ENCODE measurements around the gene ANO2.

ANO2 gene

GRCh38 chr12:5776091-5776490 is 169.0 kb downstream of the ANO2 start:
- Histone ChIP-seq H3K14ac (ENCODE audit: low read length) (no peak overlapping the region), H2BK15ac (ENCODE audit: low read length) (no peak overlapping the region), H3K4me1 (ENCODE audit: control insufficient read depth in 2 of 2, insufficient read depth in 1 of 2, low read depth in 1 of 2, low read length in 2 of 2) (peaks cover 0 to 2% of the 10 kb centered on the region in 2 donors), H2BK12ac (ENCODE audit: low read length) (no peak overlapping the region), H2BK120ac (ENCODE audit: low read depth, low read length) (no peak overlapping the region), H4K8ac (ENCODE audit: low read depth, low read length) (no peak overlapping the region), H2BK5ac (ENCODE audit: low read length) (no peak overlapping the region), H3K23ac (ENCODE audit: low read depth, low read length, poor library complexity) (no peak overlapping the region), H3K27me3 (ENCODE audit: control insufficient read depth in 3 of 3, insufficient read depth in 3 of 3, low read depth in 1 of 3, low read length in 3 of 3) (no peaks in the 10 kb centered on the region), H3K4me3 (ENCODE audit: low read length in 2 of 2) (no peak overlapping the region), H3K4ac (ENCODE audit: low read length) (no peak overlapping the region), H2AK5ac (ENCODE audit: low read depth, low read length) (no peak overlapping the region), H3K36me3 (replicated peaks in 1 of 2; ENCODE audit: control insufficient read depth in 2 of 2, insufficient read depth in 2 of 2, low read length in 2 of 2) (no peaks in the 10 kb centered on the region), H3K18ac (ENCODE audit: low read length) (no peak overlapping the region), H3K79me1 (ENCODE audit: low read depth, low read length) (no peaks in the 10 kb centered on the region), H2AFZ (ENCODE audit: low read length) (no peak overlapping the region), H3K9ac (ENCODE audit: low read depth, low read length, poor library complexity) (no peak overlapping the region), H4K91ac (ENCODE audit: low read depth, low read length, poor library complexity) (no peak overlapping the region), H3K27ac (replicated peaks; ENCODE audit: low read length) (no peak overlapping the region), H3K9me3 (replicated peaks in 1 of 2; ENCODE audit: control insufficient read depth in 2 of 2, insufficient read depth in 1 of 2, low read depth in 1 of 2, low read length in 2 of 2) (no peaks in the 10 kb centered on the region), H3K4me2 (ENCODE audit: insufficient read depth, low read length, poor library complexity, severe bottlenecking) (no peak overlapping the region)
- DNase-seq (ENCODE audit: low spot score), result no peak
- no CpG with 5 or more reads among the region's 4 CpGs for WGBS, 2 donors (ENCODE audit: extremely low coverage in 2 of 2, insufficient read length in 2 of 2, insufficient replicate concordance in 1 of 2)

- Histone ChIP-seq H3K27ac (replicated peaks; ENCODE audit: low read length) (no peak overlapping the region), H2BK15ac (ENCODE audit: low read length) (no peak overlapping the region), H3K4me2 (ENCODE audit: insufficient read depth, low read length, poor library complexity, severe bottlenecking) (no peak overlapping the region), H4K8ac (ENCODE audit: low read depth, low read length) (no peak overlapping the region), H3K36me3 (replicated peaks in 1 of 2; ENCODE audit: control insufficient read depth in 2 of 2, insufficient read depth in 2 of 2, low read length in 2 of 2) (no peaks in the 10 kb centered on the region), H2AK5ac (ENCODE audit: low read depth, low read length) (no peak overlapping the region), H2BK120ac (ENCODE audit: low read depth, low read length) (no peak overlapping the region), H3K9ac (ENCODE audit: low read depth, low read length, poor library complexity) (no peak overlapping the region), H2AFZ (ENCODE audit: low read length) (no peak overlapping the region), H4K91ac (ENCODE audit: low read depth, low read length, poor library complexity) (no peak overlapping the region), H3K9me3 (replicated peaks in 1 of 2; ENCODE audit: control insufficient read depth in 2 of 2, insufficient read depth in 1 of 2, low read depth in 1 of 2, low read length in 2 of 2) (no peaks in the 10 kb centered on the region), H3K27me3 (ENCODE audit: control insufficient read depth in 3 of 3, insufficient read depth in 3 of 3, low read depth in 1 of 3, low read length in 3 of 3) (no peaks in the 10 kb centered on the region), H3K4me3 (ENCODE audit: low read length in 2 of 2) (no peak overlapping the region), H2BK5ac (ENCODE audit: low read length) (no peak overlapping the region), H3K4ac (ENCODE audit: low read length) (no peak overlapping the region), H3K18ac (ENCODE audit: low read length) (no peak overlapping the region), H2BK12ac (ENCODE audit: low read length) (no peak overlapping the region), H3K4me1 (ENCODE audit: control insufficient read depth in 2 of 2, insufficient read depth in 1 of 2, low read depth in 1 of 2, low read length in 2 of 2) (peaks cover 0 to 2% of the 10 kb centered on the region in 2 donors), H3K14ac (ENCODE audit: low read length) (no peak overlapping the region), H3K23ac (ENCODE audit: low read depth, low read length, poor library complexity) (no peak overlapping the region), H3K79me1 (ENCODE audit: low read depth, low read length) (no peaks in the 10 kb centered on the region)
- no peak for DNase-seq (ENCODE audit: low spot score)
- no CpG with 5 or more reads among the region's 3 CpGs for WGBS, 2 donors (ENCODE audit: extremely low coverage in 2 of 2, insufficient read length in 2 of 2, insufficient replicate concordance in 1 of 2)
Measured at GRCh38 chr12:5773550-5773949, 171.5 kb downstream of the ANO2 start.

- no peak overlapping the region for H3K9ac ChIP-seq (ENCODE audit: low read depth, low read length, poor library complexity)
- no peak overlapping the region for H3K4me2 ChIP-seq (ENCODE audit: insufficient read depth, low read length, poor library complexity, severe bottlenecking)
- no peak overlapping the region for H3K23ac ChIP-seq (ENCODE audit: low read depth, low read length, poor library complexity)
- no peak overlapping the region for H2AFZ ChIP-seq (ENCODE audit: low read length)
- no peak overlapping the region for H3K4ac ChIP-seq (ENCODE audit: low read length)
- peaks cover 0 to 2% of the 10 kb centered on the region in 2 donors for H3K4me1 ChIP-seq (ENCODE audit: control insufficient read depth in 2 of 2, insufficient read depth in 1 of 2, low read depth in 1 of 2, low read length in 2 of 2)
- no peaks in the 10 kb centered on the region for H3K79me1 ChIP-seq (ENCODE audit: low read depth, low read length)
- no peak for DNase-seq (ENCODE audit: low spot score)
- no peaks in the 10 kb centered on the region for H3K27me3 ChIP-seq (ENCODE audit: control insufficient read depth in 3 of 3, insufficient read depth in 3 of 3, low read depth in 1 of 3, low read length in 3 of 3)
- no peak overlapping the region for H2BK120ac ChIP-seq (ENCODE audit: low read depth, low read length)
- no peak overlapping the region for H3K27ac ChIP-seq (replicated peaks; ENCODE audit: low read length)
- no peaks in the 10 kb centered on the region for H3K36me3 ChIP-seq (replicated peaks in 1 of 2; ENCODE audit: control insufficient read depth in 2 of 2, insufficient read depth in 2 of 2, low read length in 2 of 2)
- no peak overlapping the region for H3K4me3 ChIP-seq (ENCODE audit: low read length in 2 of 2)
- no peak overlapping the region for H2AK5ac ChIP-seq (ENCODE audit: low read depth, low read length)
- no peak overlapping the region for H3K14ac ChIP-seq (ENCODE audit: low read length)
- no peak overlapping the region for H3K18ac ChIP-seq (ENCODE audit: low read length)
- H4K8ac ChIP-seq (ENCODE audit: low read depth, low read length), result no peak overlapping the region
- H2BK5ac ChIP-seq (ENCODE audit: low read length), result no peak overlapping the region
- no peak overlapping the region for H4K91ac ChIP-seq (ENCODE audit: low read depth, low read length, poor library complexity)
- WGBS, 2 donors (ENCODE audit: extremely low coverage in 2 of 2, insufficient read length in 2 of 2, insufficient replicate concordance in 1 of 2), result no CpG with 5 or more reads among the region's 1 CpG
- no peaks in the 10 kb centered on the region for H3K9me3 ChIP-seq (replicated peaks in 1 of 2; ENCODE audit: control insufficient read depth in 2 of 2, insufficient read depth in 1 of 2, low read depth in 1 of 2, low read length in 2 of 2)
- no peak overlapping the region for H2BK12ac ChIP-seq (ENCODE audit: low read length)
- H2BK15ac ChIP-seq (ENCODE audit: low read length), result no peak overlapping the region
Measured at GRCh38 chr12:5771756-5772155, 173.3 kb downstream of the ANO2 start.

- no peak overlapping the region for H3K14ac ChIP-seq (ENCODE audit: low read length)
- peaks cover 0 to 2% of the 10 kb centered on the region in 2 donors for H3K4me1 ChIP-seq (ENCODE audit: control insufficient read depth in 2 of 2, insufficient read depth in 1 of 2, low read depth in 1 of 2, low read length in 2 of 2)
- no peak overlapping the region for H4K91ac ChIP-seq (ENCODE audit: low read depth, low read length, poor library complexity)
- WGBS, 2 donors (ENCODE audit: extremely low coverage in 2 of 2, insufficient read length in 2 of 2, insufficient replicate concordance in 1 of 2), result no CpG with 5 or more reads among the region's 1 CpG
- no peak overlapping the region for H2BK120ac ChIP-seq (ENCODE audit: low read depth, low read length)
- no peak overlapping the region for H2AFZ ChIP-seq (ENCODE audit: low read length)
- H3K4me3 ChIP-seq (ENCODE audit: low read length in 2 of 2), result no peak overlapping the region
- no peaks in the 10 kb centered on the region for H3K36me3 ChIP-seq (replicated peaks in 1 of 2; ENCODE audit: control insufficient read depth in 2 of 2, insufficient read depth in 2 of 2, low read length in 2 of 2)
- H3K9ac ChIP-seq (ENCODE audit: low read depth, low read length, poor library complexity), result no peak overlapping the region
- H3K27ac ChIP-seq (replicated peaks; ENCODE audit: low read length), result no peak overlapping the region
- no peaks in the 10 kb centered on the region for H3K27me3 ChIP-seq (ENCODE audit: control insufficient read depth in 3 of 3, insufficient read depth in 3 of 3, low read depth in 1 of 3, low read length in 3 of 3)
- no peak overlapping the region for H3K18ac ChIP-seq (ENCODE audit: low read length)
- no peak overlapping the region for H2BK15ac ChIP-seq (ENCODE audit: low read length)
- H3K23ac ChIP-seq (ENCODE audit: low read depth, low read length, poor library complexity), result no peak overlapping the region
- DNase-seq (ENCODE audit: low spot score), result no peak
- H4K8ac ChIP-seq (ENCODE audit: low read depth, low read length), result no peak overlapping the region
- no peaks in the 10 kb centered on the region for H3K79me1 ChIP-seq (ENCODE audit: low read depth, low read length)
- no peak overlapping the region for H2BK5ac ChIP-seq (ENCODE audit: low read length)
- H3K9me3 ChIP-seq (replicated peaks in 1 of 2; ENCODE audit: control insufficient read depth in 2 of 2, insufficient read depth in 1 of 2, low read depth in 1 of 2, low read length in 2 of 2), result no peaks in the 10 kb centered on the region
- no peak overlapping the region for H3K4me2 ChIP-seq (ENCODE audit: insufficient read depth, low read length, poor library complexity, severe bottlenecking)
- no peak overlapping the region for H2BK12ac ChIP-seq (ENCODE audit: low read length)
- H3K4ac ChIP-seq (ENCODE audit: low read length), result no peak overlapping the region
- H2AK5ac ChIP-seq (ENCODE audit: low read depth, low read length), result no peak overlapping the region
Measured at GRCh38 chr12:5770727-5771126, 174.3 kb downstream of the ANO2 start.
